SKM-1 (cell line): ENCODE data around the gene MSRB2.
"Not testable (repeated sequence)": the region's sequence is repeated elsewhere in the genome, so short reads cannot be mapped to it uniquely, and the experiment has no call there.

Experiments
- DNase-seq: peaks from one replicate; lab custom pipeline; 2025; ENCODE audit not compliant: unreplicated experiment; lab: John Stamatoyannopoulos, UW

MSRB2 gene

DNA sequence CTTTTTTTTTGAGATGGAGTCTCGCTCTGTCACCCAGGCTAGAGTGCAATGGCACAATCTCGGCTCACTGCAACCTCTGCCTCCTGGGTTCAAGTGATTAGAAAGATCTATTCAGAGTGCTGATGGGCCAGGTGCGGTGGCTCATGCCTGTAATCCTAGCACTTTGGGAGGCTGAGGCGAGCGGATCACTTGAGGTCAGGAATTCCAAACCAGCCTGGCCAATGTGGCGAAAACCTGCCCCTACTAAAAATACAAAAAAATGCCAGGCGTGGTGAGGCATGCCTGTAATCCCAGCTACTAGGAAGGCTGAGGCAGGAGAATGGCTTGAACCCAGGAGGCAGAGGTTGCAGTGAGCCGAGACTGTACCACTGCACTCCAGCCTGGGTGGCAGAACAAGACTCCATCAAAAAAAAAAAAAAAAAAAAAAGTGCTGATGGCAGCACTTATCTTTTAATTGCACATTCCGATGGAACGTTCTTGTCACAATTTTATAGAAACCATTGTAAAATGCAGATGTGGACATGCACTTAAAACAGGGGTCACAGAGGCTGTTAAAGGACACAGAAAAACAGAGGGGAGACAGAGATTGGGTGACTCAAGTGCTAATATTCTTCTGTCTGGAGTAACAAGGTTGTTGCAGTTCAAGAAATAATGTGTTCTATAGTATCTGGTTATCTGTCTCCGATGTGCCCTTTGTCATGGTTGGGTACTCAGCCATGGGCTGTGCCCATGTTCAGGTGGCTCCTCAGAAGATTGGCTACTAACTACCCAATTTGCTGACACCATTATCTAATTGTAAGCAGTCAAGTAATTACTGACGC, 25.1 kb upstream of the MSRB2 start:
- DNase-seq = not testable (repeated sequence)

DNA sequence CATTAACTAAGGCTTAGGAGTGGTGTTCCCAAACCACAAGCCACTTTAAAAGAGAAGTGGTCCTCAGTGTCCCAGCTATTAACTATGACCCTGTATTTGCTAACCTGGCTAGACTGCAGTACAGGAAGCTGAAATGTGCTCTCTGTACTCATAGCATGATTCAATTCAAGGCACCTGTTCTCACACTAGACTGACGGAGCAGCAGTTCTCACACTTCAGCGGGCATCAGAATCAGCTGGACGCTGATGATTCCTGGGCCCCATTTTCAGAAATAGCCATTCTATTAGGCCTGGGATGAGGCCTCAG, 24.5 kb upstream of the MSRB2 start:
- DNase-seq = no peak

DNA sequence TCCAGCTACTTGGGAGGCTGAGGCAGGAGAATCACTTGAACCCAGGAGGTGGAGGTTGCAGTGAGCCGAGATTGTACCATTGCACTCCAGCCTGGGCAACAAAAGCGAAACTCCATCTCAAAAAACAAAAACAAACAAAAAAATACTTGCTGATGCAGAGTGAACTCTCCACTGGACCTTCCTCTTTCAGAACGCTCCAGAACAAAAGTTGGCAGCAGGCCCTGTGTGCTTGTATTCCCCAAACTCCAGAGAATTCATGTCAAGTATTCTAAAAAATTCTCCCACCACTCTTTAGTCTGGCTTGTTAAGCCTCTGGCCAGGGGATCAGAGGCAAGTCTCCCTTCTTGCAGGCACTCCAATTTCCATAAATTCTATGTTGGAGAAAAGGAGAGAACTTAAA, 22.8 kb upstream of the MSRB2 start:
- not testable (repeated sequence) for DNase-seq

DNA sequence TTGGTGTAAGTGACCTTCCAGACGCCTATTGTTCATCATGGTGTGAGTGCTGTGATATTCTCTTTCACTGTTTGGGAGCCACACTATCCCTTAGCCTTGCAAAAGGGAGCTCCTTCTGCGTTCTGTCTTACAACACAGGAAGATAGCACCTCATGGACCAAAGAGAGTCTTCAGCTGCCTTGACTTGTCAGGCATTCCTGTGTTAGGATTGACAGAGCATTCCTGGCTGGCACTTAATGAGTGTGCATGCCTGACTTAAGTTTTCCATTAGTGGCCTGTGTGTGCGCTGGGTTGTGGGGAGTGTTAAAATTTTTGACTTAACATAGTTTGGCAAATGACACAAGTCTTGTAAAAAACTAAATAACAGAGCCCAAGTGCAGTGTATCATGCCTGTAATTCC, 21.9 kb upstream of the MSRB2 start:
- DNase-seq = no peak

DNA sequence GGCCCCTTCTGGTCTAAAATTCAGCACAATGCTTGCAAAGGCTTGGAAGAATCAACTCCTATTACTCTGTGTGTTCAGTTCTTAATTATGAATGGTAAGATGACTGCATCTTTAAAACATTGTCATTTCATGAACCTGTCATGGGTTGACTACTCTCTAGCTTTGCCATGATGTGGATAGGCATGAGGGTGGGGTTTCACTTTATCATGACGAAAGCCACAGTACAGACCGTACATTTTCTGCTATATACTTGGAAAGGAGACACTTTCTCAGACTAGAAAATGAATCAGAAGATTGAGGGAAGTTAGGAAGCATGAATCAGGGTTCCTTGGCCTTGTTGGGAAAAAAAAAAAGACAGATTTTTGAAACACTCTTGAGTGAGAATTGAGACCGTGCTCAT, 19.7 kb upstream of the MSRB2 start:
- DNase-seq = no peak

DNA sequence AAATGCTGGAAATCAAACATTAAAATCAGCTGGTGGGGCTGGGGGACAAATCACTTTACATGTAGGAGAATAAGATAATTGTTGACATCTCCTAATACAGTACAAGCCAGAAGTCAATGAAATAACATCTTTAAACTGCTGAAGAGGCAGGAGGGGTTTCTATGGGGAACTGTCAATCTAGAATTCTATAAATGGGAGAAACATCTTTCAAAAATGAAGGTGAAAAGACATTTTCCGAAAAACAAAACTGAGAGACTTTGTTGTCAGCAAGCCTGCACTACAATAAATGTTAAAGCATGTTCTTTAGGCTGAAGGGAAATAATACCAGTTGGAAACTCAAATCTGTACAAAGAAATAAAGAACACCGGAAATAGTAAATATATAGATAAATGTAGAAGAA, 17.3 kb upstream of the MSRB2 start:
- no peak for DNase-seq

DNA sequence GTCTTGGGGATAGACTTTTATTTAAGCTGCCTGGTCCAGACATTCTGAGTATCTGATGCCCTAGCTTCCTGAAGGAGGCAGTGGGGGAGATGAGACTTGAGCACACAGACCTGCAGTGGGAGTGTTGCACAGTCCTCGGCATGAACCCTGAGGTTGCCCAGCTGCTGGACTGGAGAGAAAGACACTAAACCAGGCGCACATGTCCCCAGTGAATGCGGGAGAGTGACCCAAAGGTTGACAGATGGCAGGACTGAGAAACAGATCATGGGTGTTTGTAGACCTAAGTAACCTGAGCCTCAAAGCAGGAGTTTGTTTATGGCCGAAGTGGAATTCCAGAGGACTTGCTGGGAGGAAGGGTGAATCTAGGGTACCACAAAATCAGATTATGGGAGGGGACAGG, 15.7 kb upstream of the MSRB2 start:
- DNase-seq = no peak

DNA sequence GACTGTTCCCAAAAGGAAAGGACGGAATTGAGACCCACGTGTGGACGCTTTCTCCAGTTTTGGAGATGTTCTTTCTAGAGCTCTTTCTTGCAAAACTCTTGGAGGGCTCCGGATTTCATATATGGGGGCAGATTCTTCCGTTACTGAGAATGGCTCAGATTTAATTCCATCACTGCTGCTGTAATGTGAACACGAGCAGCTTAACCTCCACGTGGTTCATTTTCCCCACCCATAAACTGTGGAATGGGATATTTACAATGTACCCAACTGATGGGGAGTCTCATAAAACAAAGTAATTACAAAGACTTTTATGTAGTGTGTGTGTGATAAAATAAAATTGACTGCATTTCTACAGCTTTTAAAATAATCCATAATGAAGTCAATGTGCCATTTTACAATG, 15.1 kb upstream of the MSRB2 start:
- no peak for DNase-seq

DNA sequence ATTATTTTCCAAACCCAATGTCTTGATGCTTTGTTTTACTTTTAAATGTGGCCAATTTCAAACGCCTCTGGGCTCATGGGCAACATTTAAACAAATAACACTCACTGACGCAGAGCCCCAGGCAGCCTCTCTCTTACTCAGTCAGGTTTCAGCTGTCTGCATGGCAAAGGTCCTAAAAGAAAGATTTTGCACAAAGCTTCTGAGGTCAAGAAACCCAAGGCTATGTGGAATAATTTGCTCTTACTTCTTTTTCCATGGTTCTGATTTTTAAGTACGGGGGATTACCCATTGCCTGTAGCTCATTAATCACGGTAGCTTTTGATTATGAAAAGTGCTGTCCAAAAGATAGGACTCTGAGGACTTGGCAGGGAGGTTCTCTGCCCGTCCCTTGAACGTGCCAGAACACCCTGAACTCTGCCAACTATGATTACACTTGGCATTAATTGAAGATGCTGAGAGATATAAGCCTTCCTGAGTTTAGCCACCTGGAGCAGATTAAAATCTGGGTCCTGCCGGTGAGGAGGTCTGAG, 14.1 kb upstream of the MSRB2 start:
- no peak for DNase-seq

DNA sequence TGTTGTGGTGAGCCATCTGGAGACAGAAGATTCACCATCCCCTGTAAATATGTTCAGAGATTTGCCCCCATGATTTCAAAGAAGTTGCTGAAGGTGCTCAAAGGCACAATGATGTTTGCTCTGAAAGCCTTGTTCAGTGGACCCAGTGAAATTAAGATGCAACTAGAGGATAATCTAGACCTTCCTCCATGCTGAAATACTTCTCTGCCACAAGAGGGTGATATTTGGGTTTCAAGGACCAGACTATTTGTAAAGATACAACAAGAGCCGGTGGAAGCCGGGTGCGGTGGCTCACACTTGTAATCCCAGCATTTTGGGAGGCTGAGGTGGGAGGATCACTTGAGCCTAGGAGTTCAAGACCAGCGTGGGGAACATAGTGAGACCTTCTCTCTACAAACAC, 13.5 kb upstream of the MSRB2 start:
- DNase-seq = no peak

DNA sequence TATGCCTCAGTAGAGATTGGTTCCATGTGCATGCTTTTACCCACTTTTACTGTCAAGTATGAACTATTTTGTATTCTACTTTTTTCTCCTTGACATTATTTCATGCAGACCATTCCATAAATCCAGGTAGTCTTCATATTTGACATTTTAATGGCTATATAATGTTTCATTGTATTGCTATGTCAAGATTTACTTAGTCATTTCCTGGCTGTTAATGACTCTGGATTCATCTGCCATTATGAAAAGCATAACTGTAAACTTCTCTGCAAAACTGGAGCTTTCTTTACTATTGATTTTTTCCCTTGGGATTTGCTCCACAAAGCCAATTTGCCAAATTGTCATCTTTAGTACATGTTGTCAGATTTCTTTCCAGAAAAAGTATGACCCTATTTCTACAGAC, 6.8 kb upstream of the MSRB2 start:
- DNase-seq = no peak

DNA sequence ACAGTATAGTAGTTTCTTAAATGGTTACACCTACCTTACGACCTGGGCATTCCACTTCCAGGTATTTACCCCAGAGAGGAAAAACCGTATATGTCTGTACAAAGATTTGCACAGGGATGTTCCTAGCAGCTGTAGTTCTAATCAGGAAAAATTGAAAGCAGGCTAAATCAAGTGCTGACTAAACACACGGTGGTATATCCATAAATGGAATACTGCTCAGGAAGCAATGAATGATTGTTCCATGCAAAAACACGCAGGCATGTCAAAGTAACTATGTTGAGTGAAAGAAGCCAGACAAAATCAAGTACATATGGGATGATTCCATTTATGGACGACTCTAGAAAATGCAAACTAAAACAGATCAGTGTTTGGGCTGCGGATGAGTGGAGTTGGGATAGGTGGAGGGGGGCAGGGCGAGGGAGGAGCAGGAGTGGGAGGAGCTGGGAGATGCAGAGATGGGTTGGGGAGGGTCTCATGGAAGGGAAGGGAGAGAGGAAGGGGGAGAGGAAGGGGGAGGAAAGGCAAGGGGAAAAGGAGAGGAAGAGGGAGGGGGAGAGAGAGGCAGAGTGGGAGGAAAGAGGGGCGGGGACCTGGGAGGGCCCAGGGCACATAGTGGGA, 484 bp upstream of the MSRB2 start:
- DNase-seq = no peak

DNA sequence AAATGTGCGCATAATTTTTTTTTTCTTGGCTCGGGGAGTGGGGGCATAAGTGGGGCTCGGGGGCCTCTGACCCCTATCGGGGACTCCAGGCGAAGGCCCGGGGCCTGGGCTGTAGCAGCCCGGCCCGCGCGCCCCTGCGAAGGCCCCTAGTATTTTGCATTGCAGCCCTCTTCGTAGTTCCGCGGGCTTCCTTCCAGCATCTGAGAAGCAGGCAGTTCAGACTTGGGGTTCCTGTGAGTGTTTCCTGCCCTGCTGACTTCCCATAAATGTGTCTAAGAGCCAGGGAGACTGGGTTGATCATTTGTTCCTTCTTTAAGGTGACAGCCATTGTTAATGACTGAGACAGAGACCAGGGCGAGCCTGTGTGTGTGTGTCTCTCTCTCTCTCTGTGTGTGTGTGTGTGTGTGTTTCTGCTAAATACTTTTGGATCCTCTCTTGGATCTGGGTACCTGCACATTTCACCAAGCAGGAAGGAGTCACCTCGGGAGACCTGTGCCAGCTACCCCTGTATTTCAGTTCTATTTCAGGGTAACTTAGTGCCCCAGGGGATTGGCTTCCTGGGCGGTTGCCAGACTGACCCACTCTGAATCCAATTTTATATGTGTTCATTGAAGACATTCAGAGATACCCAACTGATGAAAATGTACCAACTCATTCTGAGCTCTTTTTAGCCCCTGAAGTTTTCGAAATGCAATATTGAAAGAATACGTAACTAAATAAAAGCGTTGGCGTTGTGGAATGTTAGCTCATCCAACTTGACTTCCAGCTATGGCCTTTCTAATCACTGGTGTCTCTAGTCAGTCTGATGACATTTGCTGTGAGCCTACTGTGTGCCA, 805 bp downstream of the MSRB2 start:
- DNase-seq = no peak

DNA sequence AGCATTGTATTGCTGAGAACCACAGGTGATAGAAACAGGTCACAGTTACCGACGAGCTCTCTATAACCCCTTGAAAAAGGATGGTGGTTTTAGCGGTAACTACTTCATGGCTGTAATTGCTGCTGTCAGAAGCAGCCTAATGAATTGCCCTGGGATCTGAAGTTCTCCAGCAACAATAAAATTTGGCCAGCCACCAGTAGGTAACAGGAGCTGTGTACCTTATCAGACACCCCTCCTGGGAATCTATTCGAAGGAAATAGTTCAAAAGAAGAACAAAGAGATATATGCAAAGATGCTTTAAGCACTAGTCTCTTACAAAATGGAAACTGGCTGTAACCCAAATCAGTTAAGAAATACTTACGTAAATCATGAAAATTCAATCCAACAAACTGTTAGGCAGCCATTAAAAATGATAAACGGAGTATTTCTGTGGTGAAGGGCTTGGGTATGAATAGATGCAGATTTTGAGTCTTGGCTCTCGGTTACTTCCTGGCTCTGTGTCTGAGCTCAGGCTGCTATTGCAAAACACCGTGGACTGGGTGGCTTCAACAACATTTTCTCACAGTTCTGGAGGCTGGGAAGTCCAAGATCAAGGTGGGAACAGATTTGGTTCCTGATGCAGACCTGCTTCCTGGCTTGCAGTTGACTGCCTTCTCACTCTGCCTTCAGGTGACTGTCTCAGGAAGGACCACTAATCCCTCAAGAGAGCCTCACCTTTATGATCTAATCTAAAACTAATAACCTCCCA, 1.6 kb downstream of the MSRB2 start:
- no peak for DNase-seq

DNA sequence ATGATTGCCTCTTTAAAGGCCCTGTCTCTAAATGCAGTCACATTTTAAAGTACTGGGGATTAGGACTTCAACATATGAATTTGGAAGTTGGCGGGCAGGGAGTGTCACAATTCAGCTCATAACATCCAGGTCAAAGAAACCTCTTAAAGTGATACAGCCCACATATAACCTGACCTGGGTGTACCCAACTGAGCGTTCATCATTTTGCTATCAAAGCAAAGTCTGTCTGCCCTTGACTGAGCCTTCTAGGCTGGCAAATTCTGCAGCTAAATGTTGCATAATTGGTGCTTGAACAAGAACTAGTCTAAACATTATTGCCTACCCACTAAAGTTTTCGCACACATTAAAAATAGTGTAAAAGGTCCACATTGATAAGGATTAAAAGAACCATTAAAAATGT, 3.7 kb downstream of the MSRB2 start:
- DNase-seq = no peak

DNA sequence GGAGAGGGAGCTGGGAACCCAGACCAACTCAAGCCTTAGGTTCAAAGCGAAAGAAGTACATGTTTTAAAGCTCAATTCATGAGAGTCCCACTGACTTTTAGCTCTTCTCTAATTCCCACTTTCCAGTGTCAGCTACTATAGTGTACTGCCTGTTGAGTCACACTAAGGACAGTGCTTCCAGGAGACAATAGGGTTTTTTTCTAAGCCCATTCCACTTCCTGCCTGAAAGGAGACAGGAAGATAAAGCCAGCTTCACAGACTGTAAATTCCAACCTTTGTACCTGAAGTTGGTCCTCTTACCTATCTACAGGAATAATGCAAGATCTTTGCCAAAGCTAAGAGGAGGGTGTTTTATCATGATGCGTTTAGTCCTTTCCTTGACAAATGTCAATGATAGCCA, 4.4 kb downstream of the MSRB2 start:
- no peak for DNase-seq

DNA sequence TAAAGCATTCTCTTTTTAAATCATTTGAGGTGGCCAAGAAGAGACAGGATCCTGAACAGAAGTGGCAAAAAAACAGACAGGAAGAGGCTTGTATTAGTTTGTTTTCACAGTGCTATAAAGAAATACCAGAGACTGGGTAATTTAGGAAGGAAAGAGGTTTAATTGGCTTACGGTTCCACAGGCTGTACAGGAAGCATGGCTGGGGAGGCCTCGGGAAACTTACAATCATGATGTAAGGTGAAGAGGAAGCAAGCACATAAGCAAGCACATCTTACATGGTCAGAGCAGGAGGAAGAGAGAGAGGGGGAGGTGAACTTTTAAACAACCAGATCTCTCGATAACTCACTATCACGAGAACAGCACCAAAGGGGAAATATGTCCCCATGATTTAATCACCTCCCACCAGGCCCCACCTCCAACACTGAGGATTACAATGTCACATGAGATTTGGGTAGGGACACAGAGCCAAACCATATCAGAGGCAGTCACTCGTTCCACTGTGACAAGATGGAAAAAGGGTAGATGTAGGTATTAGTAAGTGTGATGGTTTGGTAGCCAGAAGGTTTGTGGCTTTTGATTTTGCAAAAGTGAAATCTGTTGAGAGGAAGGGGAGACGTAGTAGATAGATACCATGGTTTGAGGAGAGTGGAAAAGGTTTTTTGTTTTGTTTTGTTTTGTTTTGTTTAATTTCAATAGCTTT, 5.1 kb downstream of the MSRB2 start:
- no peak for DNase-seq

DNA sequence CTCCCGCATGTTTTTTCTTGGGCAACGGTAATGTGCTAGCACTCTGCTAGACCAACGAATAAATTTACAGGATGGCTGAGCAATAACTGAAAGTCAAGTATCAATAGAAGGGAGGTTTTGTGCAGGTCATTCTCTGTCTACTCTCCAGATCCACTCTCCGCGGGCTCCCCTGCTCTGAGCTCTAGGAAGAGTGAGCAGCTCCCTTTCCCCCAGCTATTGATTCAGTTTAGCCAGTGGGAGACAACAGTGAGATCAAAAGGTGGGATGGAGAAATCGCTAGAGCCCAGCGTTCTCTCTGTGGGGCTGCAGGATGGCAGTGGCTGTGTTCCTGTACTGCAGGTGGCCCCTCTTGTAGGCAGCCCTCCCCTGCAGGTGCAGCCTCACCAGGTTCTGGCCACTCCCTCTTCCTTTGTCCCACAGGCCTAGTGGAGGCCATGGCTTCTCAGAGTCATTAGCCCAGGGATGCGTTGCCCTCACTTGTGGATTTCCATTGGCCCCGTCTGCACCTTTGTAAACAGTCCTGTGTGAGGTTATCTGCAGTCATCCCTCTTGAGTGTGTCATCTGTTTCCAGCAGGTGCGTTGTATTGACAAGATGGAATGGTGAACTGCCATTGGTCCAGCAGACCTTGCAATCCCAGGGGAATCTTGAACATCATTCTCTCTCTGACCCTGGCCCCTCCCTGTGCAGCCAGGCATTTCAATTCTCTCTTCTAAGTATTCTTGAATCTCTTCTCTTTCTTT, 11.1 kb downstream of the MSRB2 start:
- no peak for DNase-seq

DNA sequence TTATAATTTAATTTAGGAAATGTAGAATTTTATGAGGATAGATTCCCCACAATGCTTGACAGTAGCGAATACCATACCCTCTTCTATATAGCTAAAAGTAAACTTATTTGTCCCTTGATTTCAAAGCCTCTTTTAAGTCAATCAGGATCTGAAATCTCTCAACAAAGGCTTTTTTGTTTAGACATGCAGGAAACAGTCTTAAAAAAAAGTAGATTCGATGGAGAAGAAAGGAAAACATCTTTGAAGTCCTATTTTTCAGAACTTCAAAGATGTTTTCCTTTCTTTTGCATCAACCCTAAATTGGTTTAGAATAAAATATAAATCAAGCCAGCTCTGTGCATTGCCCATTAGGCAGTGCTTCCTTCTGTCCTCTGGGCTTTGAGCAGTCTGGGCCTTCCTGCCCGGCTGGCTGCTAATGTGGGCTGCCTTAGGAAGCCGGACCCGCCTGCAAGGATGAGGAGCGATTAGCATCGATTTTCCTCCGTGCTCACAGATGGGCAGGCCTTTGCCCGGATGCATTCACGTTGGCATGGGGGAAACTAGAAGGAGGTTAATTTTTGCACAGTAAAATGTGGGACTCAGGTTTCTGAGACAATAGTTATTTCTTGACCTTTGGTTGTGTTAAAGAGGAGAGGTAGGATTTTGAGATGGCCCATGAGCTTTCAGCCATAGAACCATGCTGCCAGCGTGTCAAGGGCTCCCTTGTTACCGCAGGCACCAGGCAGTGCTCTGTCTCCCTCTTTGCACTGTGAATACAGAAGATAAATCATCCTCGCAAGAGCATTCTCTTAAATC, 15.5 kb downstream of the MSRB2 start:
- DNase-seq = no peak
